Measurements from ENCODE around the gene MISP3.

DNA sequence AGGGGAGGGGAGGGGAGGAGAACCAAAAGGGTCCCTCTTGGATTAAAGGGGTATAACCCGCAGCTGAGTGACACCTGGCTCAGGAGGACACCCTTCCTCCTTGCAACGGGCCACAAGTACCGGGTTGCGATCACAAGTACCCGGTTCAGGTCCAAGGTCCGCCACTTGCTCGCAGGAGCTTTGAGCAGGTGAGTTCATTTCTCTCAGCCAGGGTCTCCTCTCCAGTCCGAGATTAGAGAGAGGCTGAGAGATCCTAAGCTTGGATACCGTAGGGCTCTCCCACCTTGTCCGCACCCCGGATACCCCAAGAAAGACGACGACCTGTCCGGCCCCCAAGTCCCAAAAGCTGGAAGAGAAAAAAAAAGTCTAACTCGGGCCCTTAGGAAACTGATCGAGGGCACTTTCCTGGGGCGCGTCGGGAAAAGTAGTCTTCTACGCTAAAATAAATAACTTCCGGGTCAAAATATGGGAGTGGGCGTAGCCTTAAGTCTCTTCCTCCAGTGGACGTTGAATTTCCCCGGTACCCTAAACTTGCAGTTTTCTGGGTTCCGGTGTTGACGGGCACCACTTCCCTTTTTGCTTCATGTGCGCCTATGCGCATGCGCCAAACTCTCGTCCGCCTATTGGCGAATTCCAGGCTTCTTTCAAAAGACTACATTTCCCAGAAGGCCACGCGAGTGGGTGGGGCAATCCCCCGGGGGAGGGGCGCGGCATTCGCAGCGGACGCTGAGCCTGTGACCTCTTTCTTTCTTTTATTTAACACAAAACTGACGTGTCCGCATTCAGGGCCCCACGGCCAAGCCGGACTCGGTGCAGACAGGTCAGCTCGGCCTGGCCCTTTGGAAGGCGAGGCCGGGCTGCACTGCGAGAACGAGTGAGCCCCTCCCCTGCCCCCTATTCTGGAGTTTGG lies 8.6 kb downstream of the MISP3 start:
- peak; percentile 62 to 79 for TF ChIP-seq POLR2A (IDR thresholded peaks at IDR 0.05)
- TF ChIP-seq, protein P1, sequence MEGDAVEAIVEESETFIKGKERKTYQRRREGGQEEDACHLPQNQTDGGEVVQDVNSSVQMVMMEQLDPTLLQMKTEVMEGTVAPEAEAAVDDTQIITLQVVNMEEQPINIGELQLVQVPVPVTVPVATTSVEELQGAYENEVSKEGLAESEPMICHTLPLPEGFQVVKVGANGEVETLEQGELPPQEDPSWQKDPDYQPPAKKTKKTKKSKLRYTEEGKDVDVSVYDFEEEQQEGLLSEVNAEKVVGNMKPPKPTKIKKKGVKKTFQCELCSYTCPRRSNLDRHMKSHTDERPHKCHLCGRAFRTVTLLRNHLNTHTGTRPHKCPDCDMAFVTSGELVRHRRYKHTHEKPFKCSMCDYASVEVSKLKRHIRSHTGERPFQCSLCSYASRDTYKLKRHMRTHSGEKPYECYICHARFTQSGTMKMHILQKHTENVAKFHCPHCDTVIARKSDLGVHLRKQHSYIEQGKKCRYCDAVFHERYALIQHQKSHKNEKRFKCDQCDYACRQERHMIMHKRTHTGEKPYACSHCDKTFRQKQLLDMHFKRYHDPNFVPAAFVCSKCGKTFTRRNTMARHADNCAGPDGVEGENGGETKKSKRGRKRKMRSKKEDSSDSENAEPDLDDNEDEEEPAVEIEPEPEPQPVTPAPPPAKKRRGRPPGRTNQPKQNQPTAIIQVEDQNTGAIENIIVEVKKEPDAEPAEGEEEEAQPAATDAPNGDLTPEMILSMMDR (IDR thresholded peaks at IDR 0.05) = peak in 1 of 4 experiments; percentile 32

Measured in uterus (tissue), 2 donors.